ENCODE results near the gene POU3F2. TPM values are rescaled to one million over a fixed set of nuclear protein-coding genes. Genes with fewer than 3 reads are reported as not detected.

POU3F2 gene
- total RNA-seq, 1 donor from 2014 or later = not detected

- Histone ChIP-seq H3K36me3 (ENCODE audit: control insufficient read depth, insufficient read depth, low read length) (no peaks in the 10 kb centered on the region), H3K27me3 (ENCODE audit: control insufficient read depth, insufficient read depth, low read length) (peaks cover 83% of the 10 kb centered on the region), H3K4me3 (ENCODE audit: low read depth, low read length) (no peak overlapping the region)
- TF ChIP-seq, protein P1, sequence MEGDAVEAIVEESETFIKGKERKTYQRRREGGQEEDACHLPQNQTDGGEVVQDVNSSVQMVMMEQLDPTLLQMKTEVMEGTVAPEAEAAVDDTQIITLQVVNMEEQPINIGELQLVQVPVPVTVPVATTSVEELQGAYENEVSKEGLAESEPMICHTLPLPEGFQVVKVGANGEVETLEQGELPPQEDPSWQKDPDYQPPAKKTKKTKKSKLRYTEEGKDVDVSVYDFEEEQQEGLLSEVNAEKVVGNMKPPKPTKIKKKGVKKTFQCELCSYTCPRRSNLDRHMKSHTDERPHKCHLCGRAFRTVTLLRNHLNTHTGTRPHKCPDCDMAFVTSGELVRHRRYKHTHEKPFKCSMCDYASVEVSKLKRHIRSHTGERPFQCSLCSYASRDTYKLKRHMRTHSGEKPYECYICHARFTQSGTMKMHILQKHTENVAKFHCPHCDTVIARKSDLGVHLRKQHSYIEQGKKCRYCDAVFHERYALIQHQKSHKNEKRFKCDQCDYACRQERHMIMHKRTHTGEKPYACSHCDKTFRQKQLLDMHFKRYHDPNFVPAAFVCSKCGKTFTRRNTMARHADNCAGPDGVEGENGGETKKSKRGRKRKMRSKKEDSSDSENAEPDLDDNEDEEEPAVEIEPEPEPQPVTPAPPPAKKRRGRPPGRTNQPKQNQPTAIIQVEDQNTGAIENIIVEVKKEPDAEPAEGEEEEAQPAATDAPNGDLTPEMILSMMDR (IDR thresholded peaks at IDR 0.05; ENCODE audit: insufficient read depth, low read length, poor library complexity, severe bottlenecking) = no peak
- no peak for DNase-seq (ENCODE audit: low read depth)
Measured at GRCh38 chr6:98836962-98837944, 2.9 kb downstream of the POU3F2 start.

GRCh38 chr6:98838032-98838431, 3.7 kb downstream of the POU3F2 start:
- H3K27me3 ChIP-seq (ENCODE audit: control insufficient read depth, insufficient read depth, low read length) = peaks cover 83% of the 10 kb centered on the region
- TF ChIP-seq, protein P1 (IDR thresholded peaks at IDR 0.05; ENCODE audit: insufficient read depth, low read length, poor library complexity, severe bottlenecking) = no peak
- H3K4me3 ChIP-seq (ENCODE audit: low read depth, low read length) = no peak overlapping the region
- no peaks in the 10 kb centered on the region for H3K36me3 ChIP-seq (ENCODE audit: control insufficient read depth, insufficient read depth, low read length)
- DNase-seq (ENCODE audit: low read depth) = no peak

GRCh38 chr6:98838975-98839374, 4.6 kb downstream of the POU3F2 start:
- TF ChIP-seq, protein P1 (IDR thresholded peaks at IDR 0.05; ENCODE audit: insufficient read depth, low read length, poor library complexity, severe bottlenecking) = no peak
- peaks cover 83% of the 10 kb centered on the region for H3K27me3 ChIP-seq (ENCODE audit: control insufficient read depth, insufficient read depth, low read length)
- H3K4me3 ChIP-seq (ENCODE audit: low read depth, low read length) = no peak overlapping the region
- DNase-seq (ENCODE audit: low read depth) = no peak
- H3K36me3 ChIP-seq (ENCODE audit: control insufficient read depth, insufficient read depth, low read length) = no peaks in the 10 kb centered on the region

GRCh38 chr6:98839781-98840361, 5.5 kb downstream of the POU3F2 start:
- TF ChIP-seq, protein P1 (IDR thresholded peaks at IDR 0.05; ENCODE audit: insufficient read depth, low read length, poor library complexity, severe bottlenecking) = peak; percentile 11
- H3K4me3 ChIP-seq (ENCODE audit: low read depth, low read length) = no peak overlapping the region
- no peak for DNase-seq (ENCODE audit: low read depth)
- peaks cover 83% of the 10 kb centered on the region for H3K27me3 ChIP-seq (ENCODE audit: control insufficient read depth, insufficient read depth, low read length)
- H3K36me3 ChIP-seq (ENCODE audit: control insufficient read depth, insufficient read depth, low read length) = no peaks in the 10 kb centered on the region

DNA sequence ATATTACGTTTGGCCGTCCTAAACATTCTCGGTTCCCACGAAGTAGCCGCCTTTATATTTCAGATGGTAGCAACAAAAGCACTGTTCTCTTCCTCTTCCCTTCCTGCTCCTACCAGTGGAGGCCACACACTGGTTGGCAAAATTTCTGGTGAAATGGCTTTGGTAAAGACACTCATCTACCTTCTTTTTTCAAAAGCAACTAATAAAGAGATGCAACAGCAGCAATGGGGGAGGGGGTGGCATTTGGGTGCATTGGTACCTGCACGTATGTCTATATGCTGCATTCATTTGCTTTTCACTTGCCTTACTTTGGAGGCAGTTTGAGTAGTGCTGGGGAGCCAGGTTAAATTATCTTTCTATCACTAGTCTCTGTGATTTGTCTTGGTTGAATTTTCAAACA, 6.0 kb downstream of the POU3F2 start:
- Histone ChIP-seq H3K4me3 (ENCODE audit: low read depth, low read length) (no peak overlapping the region), H3K36me3 (ENCODE audit: control insufficient read depth, insufficient read depth, low read length) (no peaks in the 10 kb centered on the region), H3K27me3 (ENCODE audit: control insufficient read depth, insufficient read depth, low read length) (peaks cover 84% of the 10 kb centered on the region)
- DNase-seq (ENCODE audit: low read depth) = no peak
- TF ChIP-seq, protein P1 (IDR thresholded peaks at IDR 0.05; ENCODE audit: insufficient read depth, low read length, poor library complexity, severe bottlenecking) = no peak

Measured in kidney epithelial cell (primary cell).